IMR-90 (cell line): Measurements from ENCODE around the gene CYP3A4.

Experiments
- CEBPB ChIP-seq: IDR thresholded peaks from 2 replicates; pipeline ENCODE4 v1.6.1; 2012; ENCODE audit warnings: low read depth, low read length, improper control_type of control experiment
- CHD1 ChIP-seq: IDR thresholded peaks from 2 replicates; pipeline ENCODE4 v1.6.1; 2012; ENCODE audit warnings: low read depth, low read length, improper control_type of control experiment
- CTCF ChIP-seq: conservative IDR thresholded peaks from 2 replicates; pipeline ENCODE4 v1.5.1; 2012; ENCODE audit warnings: mild to moderate bottlenecking, low read depth, low read length, improper control_type of control experiment
- MAFK ChIP-seq: IDR thresholded peaks from 2 replicates; pipeline ENCODE4 v1.6.1; 2012; ENCODE audit warnings: low read depth, low read length, improper control_type of control experiment
- MAZ ChIP-seq: IDR thresholded peaks from 2 replicates; pipeline ENCODE4 v1.6.1; 2012; ENCODE audit warnings: low read depth, mild to moderate bottlenecking, low read length, improper control_type of control experiment, moderate library complexity, borderline replicate concordance
- MXI1 ChIP-seq: IDR thresholded peaks from 2 replicates; pipeline ENCODE4 v1.6.1; 2012; ENCODE audit warnings: low read depth, mild to moderate bottlenecking, low read length, moderate library complexity, borderline replicate concordance
- POLR2A ChIP-seq: IDR thresholded peaks from 2 replicates; pipeline ENCODE4 v1.6.1; 2012; ENCODE audit warnings: mild to moderate bottlenecking, low read depth, low read length
- RAD21 ChIP-seq: IDR thresholded peaks from 2 replicates; pipeline ENCODE4 v1.6.1; 2012; ENCODE audit warnings: low read length, improper control_type of control experiment
- RCOR1 ChIP-seq: IDR thresholded peaks from 2 replicates; pipeline ENCODE4 v1.6.1; 2012; ENCODE audit warnings: mild to moderate bottlenecking, low read length, improper control_type of control experiment; ENCODE audit not compliant: insufficient replicate concordance
- SMC3 ChIP-seq: fragments of 150-350 bp; IDR thresholded peaks from 2 replicates; pipeline ENCODE4 v1.6.1; 2016; ENCODE audit warnings: low read depth, mild to moderate bottlenecking, antibody characterized with exemption, low read length, moderate library complexity
- TF ChIP-seq, protein P1 (sequence below): fragments of 150-350 bp; IDR thresholded peaks from 2 replicates; pipeline ENCODE4 v1.6.1; 2016; ENCODE audit warnings: low read depth, mild to moderate bottlenecking, low read length, moderate library complexity, borderline replicate concordance

DNA sequence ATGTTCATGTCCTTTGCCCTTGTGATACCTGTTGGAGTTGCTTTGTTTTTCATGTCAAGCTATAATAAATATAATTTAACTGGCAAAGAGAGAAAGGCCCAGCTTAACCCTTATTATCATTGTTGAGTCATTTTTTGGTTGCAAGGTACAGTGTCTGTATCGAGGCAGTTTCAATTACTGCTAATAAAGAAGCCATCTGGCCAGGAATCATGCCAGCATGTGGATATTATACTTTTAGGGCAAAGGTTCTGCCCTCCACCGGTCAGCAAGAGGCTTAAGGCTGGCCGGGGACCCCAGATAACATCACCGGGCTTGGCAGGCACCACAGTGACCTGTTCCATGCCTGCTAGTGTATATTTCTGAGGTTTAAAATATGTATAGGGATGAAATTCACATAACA, 9.0 kb upstream of the CYP3A4 start:
- TF ChIP-seq CTCF: no peak
- no peak for TF ChIP-seq POLR2A
- TF ChIP-seq MAZ: no peak
- no peak for TF ChIP-seq CEBPB
- TF ChIP-seq RCOR1: no peak
- TF ChIP-seq SMC3: no peak
- TF ChIP-seq CHD1: no peak
- TF ChIP-seq MXI1: no peak
- TF ChIP-seq, protein P1, sequence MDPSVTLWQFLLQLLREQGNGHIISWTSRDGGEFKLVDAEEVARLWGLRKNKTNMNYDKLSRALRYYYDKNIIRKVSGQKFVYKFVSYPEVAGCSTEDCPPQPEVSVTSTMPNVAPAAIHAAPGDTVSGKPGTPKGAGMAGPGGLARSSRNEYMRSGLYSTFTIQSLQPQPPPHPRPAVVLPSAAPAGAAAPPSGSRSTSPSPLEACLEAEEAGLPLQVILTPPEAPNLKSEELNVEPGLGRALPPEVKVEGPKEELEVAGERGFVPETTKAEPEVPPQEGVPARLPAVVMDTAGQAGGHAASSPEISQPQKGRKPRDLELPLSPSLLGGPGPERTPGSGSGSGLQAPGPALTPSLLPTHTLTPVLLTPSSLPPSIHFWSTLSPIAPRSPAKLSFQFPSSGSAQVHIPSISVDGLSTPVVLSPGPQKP: no peak
- no peak for TF ChIP-seq MAFK
- no peak for TF ChIP-seq RAD21
